ENCODE measurements around the gene NDST4. TPM values are rescaled to one million over a fixed set of nuclear protein-coding genes. Genes with fewer than 3 reads are reported as not detected.
"Not testable (repeated sequence)": the region's sequence is repeated elsewhere in the genome, so short reads cannot be mapped to it uniquely, and the experiment has no call there.

The NDST4 gene
- total RNA-seq, 1 donor from 2014 or later: not detected

GRCh38 chr4:115082633-115083032, 30.8 kb downstream of the NDST4 start:
- ATAC-seq (no peak), DNase-seq (ENCODE audit: missing footprints) (no peak)
- intact Hi-C loops (cut with DNase I): no loop called here

- ATAC-seq: no peak
- intact Hi-C loops (cut with DNase I): no loop called here
- DNase-seq (ENCODE audit: missing footprints): no peak
Measured at GRCh38 chr4:115076691-115077090, 36.7 kb downstream of the NDST4 start.

GRCh38 chr4:115058533-115058932, 54.9 kb downstream of the NDST4 start:
- ATAC-seq: no peak
- intact Hi-C loops (cut with DNase I): no loop called here
- no peak for DNase-seq (ENCODE audit: missing footprints)

GRCh38 chr4:115054836-115055235, 58.6 kb downstream of the NDST4 start:
- ATAC-seq (no peak), DNase-seq (ENCODE audit: missing footprints) (no peak)
- intact Hi-C loops (cut with DNase I): no loop called here

- no peak for ATAC-seq
- intact Hi-C loops (cut with DNase I): no loop called here
Measured at GRCh38 chr4:115053313-115053712, 60.1 kb downstream of the NDST4 start.

GRCh38 chr4:115042496-115042895, 70.9 kb downstream of the NDST4 start:
- no peak for ATAC-seq
- DNase-seq (ENCODE audit: missing footprints): no peak
- intact Hi-C loops (cut with DNase I): no loop called here

More at GRCh38 chr4:115053313-115053712, 60.1 kb downstream of the NDST4 start:
- no peak for DNase-seq (ENCODE audit: missing footprints)

GRCh38 chr4:115030281-115030680, 83.1 kb downstream of the NDST4 start:
- DNase-seq (ENCODE audit: missing footprints) (no peak), ATAC-seq (no peak)
- intact Hi-C loops (cut with DNase I): no loop called here

- DNase-seq (ENCODE audit: missing footprints) (no peak), ATAC-seq (no peak)
- intact Hi-C loops (cut with DNase I): no loop called here
Measured at GRCh38 chr4:115028682-115029410, 84.6 kb downstream of the NDST4 start.

- DNase-seq (ENCODE audit: missing footprints): no peak
- no peak for ATAC-seq
- intact Hi-C loops (cut with DNase I): no loop called here
Measured at GRCh38 chr4:114999880-115000279, 113.5 kb downstream of the NDST4 start.

- intact Hi-C loops (cut with DNase I): no loop called here
- DNase-seq (ENCODE audit: missing footprints) (no peak), ATAC-seq (no peak)
Measured at GRCh38 chr4:114998316-114998715, 115.1 kb downstream of the NDST4 start.

GRCh38 chr4:114997576-114998247, 115.7 kb downstream of the NDST4 start:
- ATAC-seq (no peak), DNase-seq (ENCODE audit: missing footprints) (no peak)
- intact Hi-C loops (cut with DNase I): no loop called here

GRCh38 chr4:114986133-114986532, 127.3 kb downstream of the NDST4 start:
- intact Hi-C loops (cut with DNase I): no loop called here
- DNase-seq (ENCODE audit: missing footprints) (no peak), ATAC-seq (no peak)

GRCh38 chr4:114980932-114981708, 132.3 kb downstream of the NDST4 start:
- no peak for ATAC-seq
- intact Hi-C loops (cut with DNase I): no loop called here
- DNase-seq (ENCODE audit: missing footprints): peak; percentile 5

GRCh38 chr4:114980399-114980798, 133.0 kb downstream of the NDST4 start:
- intact Hi-C loops (cut with DNase I); ATAC-seq: not testable (repeated sequence)
- peak; percentile 18 for DNase-seq (ENCODE audit: missing footprints)

GRCh38 chr4:114976901-114977300, 136.5 kb downstream of the NDST4 start:
- intact Hi-C loops (cut with DNase I): no loop called here
- DNase-seq (ENCODE audit: missing footprints) (no peak), ATAC-seq (no peak)

GRCh38 chr4:114964026-114964425, 149.4 kb downstream of the NDST4 start:
- intact Hi-C loops (cut with DNase I): no loop called here
- ATAC-seq: no peak
- no peak for DNase-seq (ENCODE audit: missing footprints)

GRCh38 chr4:114945616-114946015, 167.8 kb downstream of the NDST4 start:
- DNase-seq (ENCODE audit: missing footprints) (no peak), ATAC-seq (no peak)
- intact Hi-C loops (cut with DNase I): no loop called here

- intact Hi-C loops (cut with DNase I): no loop called here
- ATAC-seq (no peak), DNase-seq (ENCODE audit: missing footprints) (no peak)
Measured at GRCh38 chr4:114941503-114941902, 171.9 kb downstream of the NDST4 start.

- intact Hi-C loops (cut with DNase I): no loop called here
- no peak for ATAC-seq
- no peak for DNase-seq (ENCODE audit: missing footprints)
Measured at GRCh38 chr4:114927881-114928280, 185.5 kb downstream of the NDST4 start.

GRCh38 chr4:114926583-114926982, 186.8 kb downstream of the NDST4 start:
- DNase-seq (ENCODE audit: missing footprints) (no peak), ATAC-seq (no peak)
- intact Hi-C loops (cut with DNase I): no loop called here
